HCT116 (cell line): Measurements from ENCODE around the gene SUPT6H. TPM values are rescaled to one million over a fixed set of nuclear protein-coding genes. Genes with fewer than 3 reads are reported as not detected.

Experiments
- ATAC-seq: fragments of 200-7000 bp; cut with Tn5 transposase; 2 replicates; pipeline ENCODE4 v1.9.1; 2020; ENCODE audit warnings: mild to moderate bottlenecking, moderate library complexity
- BruUV-seq: library from RNA; stranded (reverse); fragments of 400-500 nt; replicated peaks from 2 replicates; lab custom pipeline; 2021; lab: Mats Ljungman, UMichigan
- CTCF ChIA-PET: fragments of 300-600 bp; sonication (Branson Sonifier 250); formaldehyde crosslinking; loops from one replicate; lab custom pipeline; 2021; ENCODE audit warnings: antibody characterized with exemption; lab: Charles Lee
- POLR2A ChIA-PET: fragments of 300-600, 350-600 bp; sonication (Branson Sonifier 250); formaldehyde crosslinking; loops from one replicate; lab custom pipeline; 2021; ENCODE audit warnings: antibody characterized with exemption; lab: Charles Lee
- RAD21 ChIA-PET, 2 experiments: fragments of 300-600 bp; sonication (Branson Sonifier 250); formaldehyde crosslinking; loops; one replicate each; lab custom pipeline; 2023; ENCODE audit warnings: low total read pairs in 2 of 2; ENCODE audit not compliant: uncharacterized antibody in 2 of 2, unreplicated experiment in 2 of 2, low non-redundant PET in 1 of 2; lab: Charles Lee
- DNase-seq: peaks from one replicate; pipeline ENCODE4 v3.0.0-alpha.2; 2010; ENCODE audit warnings: low read depth, low spot score
- H2AFZ ChIP-seq: fragments of 200-600 bp; shearing (Covaris generic), sonication (generic); 2 replicates; pipeline ENCODE4 v1.6.1; 2017; ENCODE audit warnings: low read depth, mixed run types, mixed read lengths, antibody characterized with exemption, low read length; ENCODE audit not compliant: poor library complexity, severe bottlenecking
- H3K27ac ChIP-seq: 2 replicates; pipeline ENCODE4 v1.5.1; 2012; ENCODE audit warnings: low read depth, low read length
- H3K27me3 ChIP-seq: fragments of 200-600 bp; sonication (generic); 2 replicates; pipeline ENCODE4 v1.6.1; 2016; ENCODE audit warnings: mixed run types, low read length, mixed read lengths; ENCODE audit not compliant: insufficient read depth
- H3K36me3 ChIP-seq, 2 experiments: fragments of 200-500 bp in 1 of 2; fragments of 200-600 bp in 1 of 2; sonication (Bioruptor generic) in 1 of 2; sonication (generic) in 1 of 2; 2 replicates each; pipeline versions ENCODE4 v1.5.1 to v1.6.1; 2014 to 2016; ENCODE audit warnings: low read length in 2 of 2, inconsistent platforms in 1 of 2, mixed read lengths in 1 of 2, mixed run types in 1 of 2; ENCODE audit not compliant: insufficient read depth in 2 of 2, control insufficient read depth in 1 of 2
- H3K4me1 ChIP-seq, 2 experiments: fragments of 200-600 bp in 1 of 2; sonication (generic) in 1 of 2; 2 replicates each; pipeline versions ENCODE4 v1.5.1 to v1.6.1; 2012 to 2017; ENCODE audit warnings: low read length in 2 of 2, inconsistent platforms in 1 of 2, mild to moderate bottlenecking in 1 of 2, mixed read lengths in 1 of 2, mixed run types in 1 of 2, moderate library complexity in 1 of 2; ENCODE audit not compliant: insufficient read depth in 2 of 2, control insufficient read depth in 1 of 2
- H3K4me2 ChIP-seq: fragments of 200-600 bp; sonication (generic); 2 replicates; pipeline ENCODE4 v1.6.1; 2017; ENCODE audit warnings: mixed run types, low read length, mixed read lengths
- H3K4me3 ChIP-seq, 2 experiments: fragments of 200-600 bp in 1 of 2; sonication (generic) in 1 of 2; replicated peaks in 1 of 2; 2 replicates each; pipeline ENCODE4 v1.5.1; 2011 to 2016; ENCODE audit warnings: low read length in 2 of 2, control low read depth in 1 of 2, low read depth in 1 of 2, mild to moderate bottlenecking in 1 of 2, mixed read lengths in 1 of 2, mixed run types in 1 of 2
- H3K79me2 ChIP-seq: fragments of 200-600 bp; sonication (generic); 2 replicates; pipeline ENCODE4 v1.6.1; 2017; ENCODE audit warnings: mild to moderate bottlenecking, mixed run types, low read length, moderate library complexity, mixed read lengths; ENCODE audit not compliant: insufficient read depth
- H3K9ac ChIP-seq: fragments of 200-600 bp; sonication (generic); 2 replicates; pipeline ENCODE4 v1.6.1; 2016; ENCODE audit warnings: low read length, mixed read lengths
- H3K9me2 ChIP-seq: fragments of 200-600 bp; sonication (generic), shearing (Covaris generic); 2 replicates; pipeline ENCODE4 v1.6.1; 2017; ENCODE audit warnings: mixed run types, mild to moderate bottlenecking, moderate library complexity; ENCODE audit not compliant: insufficient read depth
- H3K9me3 ChIP-seq, 2 experiments: fragments of 200-500 bp in 1 of 2; fragments of 200-600 bp in 1 of 2; sonication (Bioruptor generic) in 1 of 2; sonication (generic) in 1 of 2; 2 replicates each; pipeline ENCODE4 v1.6.1; 2014 to 2017; ENCODE audit warnings: low read length in 2 of 2, mixed read lengths in 2 of 2, inconsistent platforms in 1 of 2, low read depth in 1 of 2, mild to moderate bottlenecking in 1 of 2, mixed run types in 1 of 2, moderate library complexity in 1 of 2; ENCODE audit not compliant: control insufficient read depth in 1 of 2, insufficient read depth in 1 of 2
- H4K20me1 ChIP-seq: fragments of 200-600 bp; sonication (generic), shearing (Covaris generic); 2 replicates; pipeline ENCODE4 v1.6.1; 2017; ENCODE audit warnings: mixed run types, mild to moderate bottlenecking, moderate library complexity; ENCODE audit not compliant: insufficient read depth
- ATF3 ChIP-seq: IDR thresholded peaks from 2 replicates; pipeline ENCODE4 v1.6.1; 2012
- CBX3 ChIP-seq: IDR thresholded peaks from 2 replicates; pipeline ENCODE4 v1.6.1; 2012; ENCODE audit warnings: low read depth
- CEBPB ChIP-seq: IDR thresholded peaks from 2 replicates; pipeline ENCODE4 v1.6.1; 2012; ENCODE audit warnings: low read depth
- CTCF ChIP-seq, 3 experiments: fragments of 200-600 bp in 1 of 3; sonication (generic) in 1 of 3; IDR thresholded peaks in 2 of 3; conservative IDR thresholded peaks in 1 of 3; 2 replicates each; pipeline ENCODE4 v1.5.1; 2012 to 2017; ENCODE audit warnings: low read depth in 2 of 3, low read length in 2 of 3, antibody characterized with exemption in 1 of 3, borderline replicate concordance in 1 of 3, control low read depth in 1 of 3, mild to moderate bottlenecking in 1 of 3, mixed read lengths in 1 of 3, mixed run types in 1 of 3, moderate library complexity in 1 of 3; ENCODE audit not compliant: insufficient read depth in 1 of 3
- EGR1 ChIP-seq: IDR thresholded peaks from 2 replicates; pipeline ENCODE4 v1.6.1; 2012; ENCODE audit warnings: low read depth
- EZH2 ChIP-seq: fragments of 200-600 bp; sonication (generic); IDR thresholded peaks from 2 replicates; pipeline ENCODE4 v1.6.1; 2017; ENCODE audit warnings: antibody characterized with exemption, mixed run types
- FOSL1 ChIP-seq: IDR thresholded peaks from 2 replicates; pipeline ENCODE4 v1.6.1; 2012; ENCODE audit warnings: low read depth
- POLR2A ChIP-seq: IDR thresholded peaks from 2 replicates; pipeline ENCODE4 v1.7.0; 2011; ENCODE audit warnings: borderline replicate concordance; ENCODE audit not compliant: insufficient read depth, insufficient read length; ENCODE audit errors: extremely low read depth
- POLR2AphosphoS5 ChIP-seq: IDR thresholded peaks from 2 replicates; pipeline ENCODE4 v1.6.1; 2011; ENCODE audit warnings: mild to moderate bottlenecking, low read depth, low read length, moderate library complexity
- REST ChIP-seq: IDR thresholded peaks from 2 replicates; pipeline ENCODE4 v1.6.1; 2012; ENCODE audit warnings: low read depth
- SIN3A ChIP-seq: IDR thresholded peaks from 2 replicates; pipeline ENCODE4 v1.6.1; 2012; ENCODE audit warnings: low read depth
- SP1 ChIP-seq: IDR thresholded peaks from 2 replicates; pipeline ENCODE4 v1.6.1; 2012; ENCODE audit warnings: low read depth
- YY1 ChIP-seq: IDR thresholded peaks from 2 replicates; pipeline ENCODE4 v1.6.1; 2011; ENCODE audit warnings: low read length, low read depth, moderate library complexity, mild to moderate bottlenecking; ENCODE audit not compliant: insufficient replicate concordance; ENCODE audit errors: extremely low read depth
- intact Hi-C: fragments of 100-400 bp; cut with micrococcal nuclease; formaldehyde crosslinking; loops from 2 replicates; pipeline ENCODE4 v1.10.0; 2022
- total RNA-seq: library from RNA; stranded (reverse); gene quantifications from one replicate; pipeline ENCODE4 v1.2.1, GENCODE V29; 2021; ENCODE audit not compliant: unreplicated experiment

SUPT6H gene
- total RNA-seq, 1 experiment from 2014 or later, result 62.1 TPM

GRCh38 chr17:28712705-28713415 is 50.9 kb downstream of the SUPT6H start:
- peaks cover 9 to 16% of the 10 kb centered on the region in 2 experiments for H3K4me1 ChIP-seq
- H3K36me3 ChIP-seq, result no peaks in the 10 kb centered on the region
- CTCF ChIA-PET, result interaction anchor here (1.5 kb wide), 1 partner anchor 404 kb away, joined by 3 read pairs; no protein-coding TSS in a partner anchor
- RAD21 ChIA-PET, result no interaction called here
- intact Hi-C loops, result no loop called here
- ATAC-seq (no peak), DNase-seq (no peak)
- H3K79me2 ChIP-seq, result no peaks in the 10 kb centered on the region
- H3K9me3 ChIP-seq, result no peaks in the 10 kb centered on the region
- TF ChIP-seq SIN3A (no peak), FOSL1 (no peak), POLR2A (no peak), POLR2AphosphoS5 (no peak), CBX3 (no peak), EZH2 (no peak), EGR1 (no peak), CEBPB (no peak), SP1 (no peak), ATF3 (no peak), CTCF (IDR thresholded peaks at IDR 0.05 in 2 of 3, conservative IDR thresholded peaks at IDR 0.05 in 1 of 3; ENCODE audit: borderline replicate concordance in 1 of 3, insufficient read depth in 1 of 3, low read depth in 2 of 3, low read length in 2 of 3) (no peak), YY1 (no peak), REST (no peak)
- POLR2A ChIA-PET, result no interaction called here
- H2AFZ ChIP-seq, result no peak overlapping the region
- no peaks in the 10 kb centered on the region for H4K20me1 ChIP-seq
- no peaks in the 10 kb centered on the region for H3K27me3 ChIP-seq
- H3K9me2 ChIP-seq, result no peaks in the 10 kb centered on the region
- no peak overlapping the region for H3K4me2 ChIP-seq
- BruUV-seq, result no TSS peak
- H3K27ac ChIP-seq, result no peak overlapping the region
- no peak overlapping the region for H3K9ac ChIP-seq
- no peak overlapping the region for H3K4me3 ChIP-seq
